NCI-H524 (cell line): ENCODE data around the gene TMPRSS11B.
"Not testable (repeated sequence)": the region's sequence is repeated elsewhere in the genome, so short reads cannot be mapped to it uniquely, and the experiment has no call there.

Source experiments
- DNase-seq, 2 experiments: peaks; one replicate each; lab custom pipeline; 2025; lab: John Stamatoyannopoulos, UW

Gene TMPRSS11B, protein sequence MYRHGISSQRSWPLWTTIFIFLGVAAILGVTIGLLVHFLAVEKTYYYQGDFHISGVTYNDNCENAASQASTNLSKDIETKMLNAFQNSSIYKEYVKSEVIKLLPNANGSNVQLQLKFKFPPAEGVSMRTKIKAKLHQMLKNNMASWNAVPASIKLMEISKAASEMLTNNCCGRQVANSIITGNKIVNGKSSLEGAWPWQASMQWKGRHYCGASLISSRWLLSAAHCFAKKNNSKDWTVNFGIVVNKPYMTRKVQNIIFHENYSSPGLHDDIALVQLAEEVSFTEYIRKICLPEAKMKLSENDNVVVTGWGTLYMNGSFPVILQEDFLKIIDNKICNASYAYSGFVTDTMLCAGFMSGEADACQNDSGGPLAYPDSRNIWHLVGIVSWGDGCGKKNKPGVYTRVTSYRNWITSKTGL

DNA sequence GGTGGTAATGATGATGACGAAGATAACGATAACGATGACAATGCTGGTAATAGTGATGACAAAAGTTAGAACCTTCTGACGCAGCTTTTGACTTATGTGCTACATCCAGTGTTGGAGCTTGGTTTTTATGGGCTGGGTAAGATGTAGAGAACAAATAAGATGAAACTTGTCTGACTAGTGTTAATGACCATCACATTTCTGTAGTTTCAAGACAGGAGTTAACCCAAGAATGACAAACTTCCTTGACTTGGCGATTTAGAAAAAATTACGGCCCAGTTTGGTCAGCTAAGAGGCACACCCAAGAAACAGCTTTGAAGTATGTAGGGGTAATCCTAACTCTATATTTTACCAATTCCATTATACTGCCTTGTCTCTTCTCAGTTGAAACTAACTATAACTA lies at the start of gene TMPRSS11B:
Gene TMPRSS11B, minus strand, starts transcription at position 101 of the 400 bp plus-strand sequence. CDS start 136 bp downstream, outside the sequence.
- DNase-seq: no peak

DNA sequence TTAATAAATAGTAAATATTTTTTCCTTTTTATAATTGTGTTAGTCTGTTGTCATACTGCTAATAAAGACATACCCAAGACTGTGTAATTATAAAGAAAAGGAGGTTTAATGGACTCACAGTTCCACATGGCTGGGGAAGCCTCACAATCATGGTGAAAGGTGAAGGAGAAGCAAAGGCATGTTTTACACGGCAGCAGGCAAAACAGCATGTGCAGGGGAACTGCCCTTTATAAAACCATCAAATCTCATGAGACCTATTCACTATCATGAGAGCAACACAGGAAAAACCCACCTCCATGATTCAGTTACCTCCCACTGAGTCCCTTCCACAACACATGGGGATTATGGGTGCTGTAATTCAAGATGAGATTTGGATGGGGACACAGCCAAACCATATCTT lies 45.8 kb upstream of the TMPRSS11B start:
- no peak for DNase-seq

DNA sequence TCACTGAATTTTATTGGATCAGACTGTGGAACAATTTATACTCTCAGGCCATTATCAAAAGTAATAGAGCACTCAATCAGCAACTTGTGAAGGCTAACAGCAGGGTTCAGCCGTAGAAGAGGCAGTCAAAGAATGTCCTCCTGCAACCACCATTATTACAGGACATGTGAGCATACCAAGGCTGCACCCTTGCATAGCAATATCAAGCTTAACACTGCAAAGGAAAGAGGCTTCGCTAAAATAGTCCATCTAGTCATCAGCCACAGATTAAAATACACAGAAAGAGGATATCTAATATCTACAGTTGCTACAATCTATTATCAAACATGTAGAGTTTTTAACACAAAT lies 42.9 kb upstream of the TMPRSS11B start:
- DNase-seq: no peak

GRCh38 chr4:68287704-68288392 lies 42.4 kb upstream of the TMPRSS11B start:
- DNase-seq: no peak

- no peak for DNase-seq
Measured at GRCh38 chr4:68283714-68284113, 38.2 kb upstream of the TMPRSS11B start.

- no peak for DNase-seq
Measured at GRCh38 chr4:68283095-68283494, 37.6 kb upstream of the TMPRSS11B start.

DNA sequence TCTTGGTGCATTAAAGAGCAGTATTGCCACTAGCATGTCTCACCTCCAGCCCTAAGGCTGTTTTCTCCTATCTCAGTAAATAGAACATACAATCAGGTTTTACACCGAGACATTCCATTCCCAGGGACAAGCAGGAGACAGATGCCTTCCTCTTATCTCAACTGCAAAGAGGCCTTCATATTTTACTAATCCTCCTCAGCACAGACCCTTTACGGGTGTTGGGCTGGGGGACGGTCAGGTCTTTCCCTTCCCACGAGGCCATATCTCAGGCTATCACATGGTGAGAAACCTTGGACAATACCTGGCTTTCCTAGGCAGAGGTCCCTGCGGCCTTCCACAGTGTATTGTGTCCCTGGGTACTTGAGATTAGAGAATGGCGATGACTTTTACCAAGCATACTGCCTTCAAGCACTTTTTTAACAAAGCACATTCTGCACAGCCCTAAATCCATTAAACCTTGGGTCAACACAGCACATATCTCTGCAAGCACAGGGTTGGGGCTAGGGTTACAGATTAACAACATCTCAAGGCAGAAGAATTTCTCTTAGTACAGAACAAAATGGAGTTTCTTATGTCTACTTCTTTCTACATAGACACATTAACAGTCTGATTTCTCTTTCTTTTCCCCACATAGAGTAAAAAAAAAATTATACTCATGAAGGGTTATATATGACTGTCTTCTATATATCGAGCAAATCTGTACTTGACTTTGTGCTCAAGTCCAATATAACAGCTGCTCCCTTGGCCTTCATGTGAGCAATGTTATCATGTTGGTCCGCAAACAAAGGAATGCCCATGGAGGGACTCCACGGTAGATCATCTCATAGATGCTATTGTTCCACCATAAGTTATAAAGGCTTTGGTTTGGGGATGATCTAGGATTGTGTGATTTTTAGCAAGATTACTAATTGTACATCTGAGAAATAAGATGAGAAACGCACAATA lies 36.6 kb upstream of the TMPRSS11B start:
- DNase-seq: not testable (repeated sequence)

- no peak for DNase-seq
Measured at GRCh38 chr4:68278029-68278428, 32.5 kb upstream of the TMPRSS11B start.

DNA sequence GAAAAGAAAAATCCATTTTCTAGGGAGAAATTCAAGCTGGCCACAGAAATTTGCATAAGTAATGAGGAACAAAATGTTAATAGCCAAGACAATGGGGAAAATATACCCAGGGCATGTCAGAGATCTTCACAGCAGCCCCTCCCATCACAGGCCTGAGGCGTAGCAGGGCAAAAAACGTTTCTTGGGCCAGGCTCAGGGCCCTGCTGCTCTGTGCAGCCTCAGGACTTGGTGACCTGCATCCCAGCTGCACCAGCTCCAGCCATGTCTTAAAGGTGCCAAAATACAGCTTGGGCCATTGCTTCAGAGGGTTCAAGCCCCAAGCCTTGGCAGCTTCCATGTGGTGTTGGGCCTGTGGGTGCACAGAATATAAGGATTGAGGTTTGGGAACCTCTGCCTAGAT lies 32.1 kb upstream of the TMPRSS11B start:
- DNase-seq: no peak

GRCh38 chr4:68272860-68273259 lies 27.4 kb upstream of the TMPRSS11B start:
- DNase-seq: no peak

DNA sequence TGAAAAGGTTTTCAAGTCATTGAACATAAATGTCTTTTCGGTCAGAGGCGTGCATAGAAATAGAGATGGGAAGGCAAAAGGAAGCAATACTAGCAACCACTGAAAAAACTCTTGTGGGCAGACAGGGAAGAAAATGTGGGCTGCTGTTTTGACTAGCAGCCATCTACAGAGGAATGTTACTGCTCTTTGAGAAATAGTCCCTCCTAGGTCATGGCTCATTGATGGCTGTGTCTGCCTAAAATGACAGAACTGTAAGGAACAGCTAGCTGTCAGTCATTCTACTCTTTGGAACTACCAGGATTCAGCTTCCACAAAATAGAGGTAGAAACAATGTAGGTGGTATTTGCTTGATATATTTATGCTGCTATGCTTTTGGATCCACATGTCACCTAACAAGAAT lies 26.9 kb upstream of the TMPRSS11B start:
- no peak for DNase-seq

- DNase-seq: peak in 1 of 2 experiments; percentile 42
Measured at GRCh38 chr4:68271851-68272357, 26.4 kb upstream of the TMPRSS11B start.

DNA sequence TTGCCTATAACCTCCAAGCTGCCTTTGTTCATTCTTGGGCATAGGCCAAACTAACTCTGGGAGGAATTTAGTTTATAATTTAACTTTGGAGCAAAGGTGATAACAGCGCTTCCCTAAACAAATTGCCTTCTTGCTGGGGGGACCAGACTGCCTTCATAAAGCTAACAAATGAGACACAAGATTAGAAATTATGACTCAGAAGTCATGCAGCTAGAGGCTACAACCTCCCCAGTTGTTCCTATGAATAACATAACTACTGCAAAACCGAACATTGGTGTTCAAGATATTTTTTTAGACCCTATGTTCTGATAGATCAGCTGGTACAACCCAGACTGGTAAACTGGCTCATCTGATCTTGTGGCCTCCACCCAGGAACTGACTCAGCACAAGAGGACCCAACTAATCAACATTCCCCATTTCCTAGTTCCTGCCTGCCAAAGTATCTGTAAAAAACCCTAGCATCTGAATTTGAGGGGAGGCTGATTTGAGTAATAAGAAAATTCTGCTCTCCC lies 22.0 kb upstream of the TMPRSS11B start:
- no peak for DNase-seq

- DNase-seq: no peak
Measured at GRCh38 chr4:68264875-68265565, 19.5 kb upstream of the TMPRSS11B start.

GRCh38 chr4:68259191-68259590 lies 13.7 kb upstream of the TMPRSS11B start:
- DNase-seq: no peak

- DNase-seq: no peak
Measured at GRCh38 chr4:68257719-68258118, 12.2 kb upstream of the TMPRSS11B start.

- no peak for DNase-seq
Measured at GRCh38 chr4:68256284-68256683, 10.8 kb upstream of the TMPRSS11B start.

- no peak for DNase-seq
Measured at GRCh38 chr4:68250151-68250930, 4.8 kb upstream of the TMPRSS11B start.

DNA sequence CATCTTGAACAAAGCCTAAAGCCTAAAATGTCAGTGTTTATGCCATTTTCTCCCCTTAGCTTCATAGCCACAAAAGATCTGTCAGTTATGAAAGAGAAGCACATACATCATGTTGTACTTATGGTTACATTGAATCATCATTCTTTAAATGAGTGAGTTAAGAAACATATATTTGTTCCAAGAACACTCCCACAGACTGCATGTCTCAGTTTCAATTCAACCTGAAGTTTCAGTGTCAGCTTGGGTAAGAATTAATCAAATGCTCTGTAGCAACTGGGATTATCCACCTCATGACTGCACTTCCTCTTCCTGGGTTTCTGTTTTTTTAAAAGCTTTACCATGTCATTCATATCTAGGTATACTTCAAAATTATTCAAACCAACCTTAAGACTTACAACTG lies 3.9 kb upstream of the TMPRSS11B start:
- DNase-seq: no peak

GRCh38 chr4:68240620-68241019 lies 4.9 kb downstream of the TMPRSS11B start:
- DNase-seq: no peak
